ENCODE results near the gene ALDOB. TPM values are rescaled to one million over a fixed set of nuclear protein-coding genes. Genes with fewer than 3 reads are reported as not detected.

The ALDOB gene
- total RNA-seq, 2 experiments from 2014 or later = not detected

DNA sequence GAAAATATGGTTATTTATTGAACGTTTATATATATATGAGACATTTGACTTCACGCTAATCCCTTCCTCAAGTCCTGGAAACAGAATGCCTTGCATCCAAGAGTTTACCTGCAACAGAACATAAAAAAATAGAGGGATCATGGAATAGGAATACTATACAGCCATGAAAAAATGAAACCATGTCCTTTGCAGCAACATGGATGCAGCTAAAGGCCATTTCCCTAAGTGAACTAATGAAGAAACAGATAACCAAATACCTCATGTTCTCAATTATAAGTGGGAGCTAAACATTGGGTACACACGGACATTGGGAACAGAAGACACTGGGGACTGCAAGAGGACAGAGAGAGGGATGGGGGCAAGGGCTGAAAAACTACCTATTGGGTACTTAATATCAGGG is 63.8 kb downstream of the ALDOB start:
- H3K4me3 ChIP-seq (ENCODE audit: low read length) = no peak overlapping the region
- ATAC-seq (ENCODE audit: poor library complexity) (no peak), DNase-seq (no peak)
- H3K9me3 ChIP-seq (ENCODE audit: control insufficient read depth in 1 of 2, insufficient read depth in 1 of 2, low read length in 2 of 2) = peaks cover 0 to 7% of the 10 kb centered on the region in 2 experiments
- Mint-ChIP-seq H3K27me3 (peaks cover 58% of the 10 kb centered on the region), H3K4me3 (no peak overlapping the region), H3K36me3 (ENCODE audit: low read depth) (no peaks in the 10 kb centered on the region), H3K27ac (no peak overlapping the region), H3K9me3 (peaks cover 2% of the 10 kb centered on the region), H3K4me1 (ENCODE audit: low read depth) (no peaks in the 10 kb centered on the region)
- no peaks in the 10 kb centered on the region for H3K4me1 ChIP-seq (ENCODE audit: insufficient read depth, low read length)
- CTCF ChIA-PET = no interaction called here
- POLR2A ChIA-PET = no interaction called here
- peaks cover 0 to 5% of the 10 kb centered on the region in 2 experiments for H3K27me3 ChIP-seq (ENCODE audit: control insufficient read depth in 1 of 2, insufficient read depth in 2 of 2, low read length in 2 of 2)
- TF ChIP-seq, protein P1, sequence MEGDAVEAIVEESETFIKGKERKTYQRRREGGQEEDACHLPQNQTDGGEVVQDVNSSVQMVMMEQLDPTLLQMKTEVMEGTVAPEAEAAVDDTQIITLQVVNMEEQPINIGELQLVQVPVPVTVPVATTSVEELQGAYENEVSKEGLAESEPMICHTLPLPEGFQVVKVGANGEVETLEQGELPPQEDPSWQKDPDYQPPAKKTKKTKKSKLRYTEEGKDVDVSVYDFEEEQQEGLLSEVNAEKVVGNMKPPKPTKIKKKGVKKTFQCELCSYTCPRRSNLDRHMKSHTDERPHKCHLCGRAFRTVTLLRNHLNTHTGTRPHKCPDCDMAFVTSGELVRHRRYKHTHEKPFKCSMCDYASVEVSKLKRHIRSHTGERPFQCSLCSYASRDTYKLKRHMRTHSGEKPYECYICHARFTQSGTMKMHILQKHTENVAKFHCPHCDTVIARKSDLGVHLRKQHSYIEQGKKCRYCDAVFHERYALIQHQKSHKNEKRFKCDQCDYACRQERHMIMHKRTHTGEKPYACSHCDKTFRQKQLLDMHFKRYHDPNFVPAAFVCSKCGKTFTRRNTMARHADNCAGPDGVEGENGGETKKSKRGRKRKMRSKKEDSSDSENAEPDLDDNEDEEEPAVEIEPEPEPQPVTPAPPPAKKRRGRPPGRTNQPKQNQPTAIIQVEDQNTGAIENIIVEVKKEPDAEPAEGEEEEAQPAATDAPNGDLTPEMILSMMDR (IDR thresholded peaks at IDR 0.05) = no peak
- H3K36me3 ChIP-seq (ENCODE audit: insufficient read depth, low read length) = no peaks in the 10 kb centered on the region
- no peak overlapping the region for H3K27ac ChIP-seq (ENCODE audit: low read depth in 1 of 2, low read length in 2 of 2)
- intact Hi-C loops (cut with DNase I, micrococcal nuclease) = no loop called here

Other genes starting within 250 kb of the ALDOB start
- not detected for gene BAAT, start 50.8 kb downstream of the ALDOB start, total RNA-seq
- 1 to 10 TPM; 5.9 to 6.1 TPM for gene MRPL50, start 37.2 kb downstream of the ALDOB start, total RNA-seq
- gene ZNF189, start 36.9 kb downstream of the ALDOB start, total RNA-seq = 1 to 10 TPM; 5.0 to 5.3 TPM
- 10 to 100 TPM; 26.9 to 27.6 TPM for gene RNF20, start 98.1 kb upstream of the ALDOB start, total RNA-seq
- gene PPP3R2, start 159.2 kb upstream of the ALDOB start, total RNA-seq = not detected

All from CD4-positive, alpha-beta T cell (primary cell).